MM.1S (cell line): ENCODE data around the gene GSG1L.

Source experiments
- DNase-seq: peaks from one replicate; pipeline ENCODE4 v3.0.0-alpha.2; 2015
- H2AFZ ChIP-seq: fragments of 300-600 bp; sonication (generic); 2 replicates; pipeline ENCODE4 v1.6.0; 2016; ENCODE audit warnings: antibody characterized with exemption, low read length
- H3F3A ChIP-seq: fragments of 300-600 bp; sonication (generic); 2 replicates; pipeline ENCODE4 v1.6.1; 2016; ENCODE audit warnings: mild to moderate bottlenecking, antibody characterized with exemption, low read length, moderate library complexity, mixed read lengths; ENCODE audit not compliant: insufficient read depth
- H3K27ac ChIP-seq: fragments of 300-600 bp; sonication (generic); 2 replicates; pipeline ENCODE4 v1.5.1; 2016; ENCODE audit warnings: mild to moderate bottlenecking, low read length
- H3K27me3 ChIP-seq: fragments of 300-600 bp; sonication (generic); replicated peaks from 2 replicates; pipeline ENCODE4 v1.6.0; 2016; ENCODE audit warnings: low read length; ENCODE audit not compliant: insufficient read depth
- H3K36me3 ChIP-seq: fragments of 300-600 bp; sonication (generic); replicated peaks from 2 replicates; pipeline ENCODE4 v1.6.1; 2016; ENCODE audit warnings: mild to moderate bottlenecking, low read length, mixed read lengths; ENCODE audit not compliant: insufficient read depth
- H3K4me1 ChIP-seq: fragments of 300-600 bp; sonication (generic); 2 replicates; pipeline ENCODE4 v1.6.1; 2016; ENCODE audit warnings: low read length, mixed read lengths
- H3K4me2 ChIP-seq: fragments of 300-600 bp; sonication (generic); 2 replicates; pipeline ENCODE4 v1.6.0; 2016; ENCODE audit warnings: low read depth, low read length
- H3K4me3 ChIP-seq: fragments of 300-600 bp; sonication (generic); 2 replicates; pipeline ENCODE4 v1.5.1; 2016; ENCODE audit warnings: low read length, mixed read lengths
- H3K79me2 ChIP-seq: fragments of 300-600 bp; sonication (generic); 2 replicates; pipeline ENCODE4 v1.6.1; 2016; ENCODE audit warnings: mixed run types, low read length, mixed read lengths
- H3K9ac ChIP-seq: fragments of 300-600 bp; sonication (generic); 2 replicates; pipeline ENCODE4 v1.6.1; 2016; ENCODE audit warnings: low read length, mixed read lengths
- H3K9me2 ChIP-seq: fragments of 300-600 bp; sonication (generic); replicated peaks from 2 replicates; pipeline ENCODE4 v1.6.1; 2016; ENCODE audit warnings: mild to moderate bottlenecking, low read length, mixed read lengths; ENCODE audit not compliant: insufficient read depth
- H3K9me3 ChIP-seq: fragments of 300-600 bp; sonication (generic); replicated peaks from 2 replicates; pipeline ENCODE4 v1.6.1; 2016; ENCODE audit warnings: mild to moderate bottlenecking, low read length, mixed read lengths; ENCODE audit not compliant: insufficient read depth
- H4K20me1 ChIP-seq: fragments of 300-600 bp; sonication (generic); 2 replicates; pipeline ENCODE4 v1.6.1; 2016; ENCODE audit warnings: mild to moderate bottlenecking, low read length, moderate library complexity, mixed read lengths; ENCODE audit not compliant: insufficient read depth
- EZH2 ChIP-seq: fragments of 300-600 bp; sonication (generic); optimal IDR thresholded peaks from 2 replicates; pipeline ENCODE3; 2017; ENCODE audit warnings: low read depth, mild to moderate bottlenecking, antibody characterized with exemption, low read length, mixed read lengths
- EZH2phosphoT487 ChIP-seq: fragments of 300-600 bp; sonication (generic); IDR thresholded peaks from 2 replicates; pipeline ENCODE4 v1.6.1; 2018; ENCODE audit warnings: antibody characterized with exemption, low read length
- TF ChIP-seq, protein P1 (sequence below): fragments of 300-600 bp; sonication (generic); IDR thresholded peaks from 2 replicates; pipeline ENCODE4 v1.5.1; 2016; ENCODE audit warnings: antibody characterized with exemption, low read length, mixed read lengths

The GSG1L gene

DNA sequence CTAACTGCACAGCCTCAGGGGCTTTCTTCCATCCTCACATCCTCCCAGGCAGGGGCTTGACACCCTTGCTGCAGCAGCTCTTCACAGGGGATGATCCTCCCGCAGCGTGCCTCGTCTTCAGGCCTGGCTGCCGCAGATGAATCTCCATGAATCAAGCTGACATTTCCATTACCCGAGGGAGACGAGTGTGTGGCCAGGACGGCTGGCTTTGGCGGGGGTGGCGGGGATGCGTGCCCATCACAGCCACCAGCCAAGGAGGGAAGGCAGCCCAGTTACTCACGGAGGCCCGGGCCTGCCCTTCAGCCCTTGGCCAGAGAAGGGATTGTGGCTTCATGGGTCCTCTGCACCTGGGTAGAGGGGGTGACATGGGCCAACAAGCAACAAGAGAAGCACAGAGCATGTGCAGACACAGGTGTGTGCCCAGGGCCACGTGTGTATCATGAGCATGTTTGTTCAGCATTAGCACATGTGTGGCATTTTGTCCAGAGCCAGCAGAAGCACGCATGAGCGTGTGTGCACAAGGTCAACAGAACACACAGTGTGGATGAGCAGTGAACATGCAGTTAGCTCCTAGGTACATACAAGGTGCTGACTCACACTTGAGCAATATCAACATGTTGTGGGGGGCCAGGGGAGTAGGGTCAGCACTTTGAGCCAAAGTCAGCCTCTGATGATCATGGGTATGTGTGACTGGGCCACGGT lies 277.1 kb downstream of the GSG1L start:
- no peak overlapping the region for H3K27ac ChIP-seq
- H3K36me3 ChIP-seq = no peaks in the 10 kb centered on the region
- H3K9ac ChIP-seq = no peak overlapping the region
- H3K9me3 ChIP-seq = no peaks in the 10 kb centered on the region
- H2AFZ ChIP-seq = no peak overlapping the region
- DNase-seq = no peak
- H3K9me2 ChIP-seq = no peaks in the 10 kb centered on the region
- TF ChIP-seq EZH2phosphoT487 (no peak), EZH2 (no peak)
- TF ChIP-seq, protein P1, sequence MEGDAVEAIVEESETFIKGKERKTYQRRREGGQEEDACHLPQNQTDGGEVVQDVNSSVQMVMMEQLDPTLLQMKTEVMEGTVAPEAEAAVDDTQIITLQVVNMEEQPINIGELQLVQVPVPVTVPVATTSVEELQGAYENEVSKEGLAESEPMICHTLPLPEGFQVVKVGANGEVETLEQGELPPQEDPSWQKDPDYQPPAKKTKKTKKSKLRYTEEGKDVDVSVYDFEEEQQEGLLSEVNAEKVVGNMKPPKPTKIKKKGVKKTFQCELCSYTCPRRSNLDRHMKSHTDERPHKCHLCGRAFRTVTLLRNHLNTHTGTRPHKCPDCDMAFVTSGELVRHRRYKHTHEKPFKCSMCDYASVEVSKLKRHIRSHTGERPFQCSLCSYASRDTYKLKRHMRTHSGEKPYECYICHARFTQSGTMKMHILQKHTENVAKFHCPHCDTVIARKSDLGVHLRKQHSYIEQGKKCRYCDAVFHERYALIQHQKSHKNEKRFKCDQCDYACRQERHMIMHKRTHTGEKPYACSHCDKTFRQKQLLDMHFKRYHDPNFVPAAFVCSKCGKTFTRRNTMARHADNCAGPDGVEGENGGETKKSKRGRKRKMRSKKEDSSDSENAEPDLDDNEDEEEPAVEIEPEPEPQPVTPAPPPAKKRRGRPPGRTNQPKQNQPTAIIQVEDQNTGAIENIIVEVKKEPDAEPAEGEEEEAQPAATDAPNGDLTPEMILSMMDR = no peak
- no peaks in the 10 kb centered on the region for H3F3A ChIP-seq
- H3K27me3 ChIP-seq = no peaks in the 10 kb centered on the region; the same call in 1 of the 2 replicates
- H3K4me3 ChIP-seq = no peak overlapping the region
- H4K20me1 ChIP-seq = no peaks in the 10 kb centered on the region
- no peaks in the 10 kb centered on the region for H3K4me1 ChIP-seq
- H3K79me2 ChIP-seq = no peaks in the 10 kb centered on the region
- H3K4me2 ChIP-seq = no peak overlapping the region

DNA sequence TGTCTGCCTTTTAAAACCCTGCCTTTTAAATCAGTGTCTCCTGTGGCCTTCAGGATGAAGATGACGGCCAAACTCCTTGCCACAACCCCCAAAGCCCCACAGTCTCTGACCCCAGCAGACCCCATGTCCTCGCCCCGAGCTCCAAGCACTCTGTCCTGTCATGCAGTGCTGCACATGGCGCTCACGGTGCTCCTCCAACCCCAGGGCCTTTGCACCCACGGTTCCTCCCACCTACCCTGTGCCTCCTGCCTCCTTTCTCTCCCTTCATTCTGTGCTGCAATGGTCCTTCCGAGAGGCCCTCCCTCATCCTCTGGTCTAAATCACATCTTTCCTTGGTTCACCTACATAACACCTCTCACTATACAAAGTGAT lies 278.2 kb downstream of the GSG1L start:
- DNase-seq = no peak
- no peaks in the 10 kb centered on the region; the same call in 1 of the 2 replicates for H3K27me3 ChIP-seq
- H3K4me2 ChIP-seq = no peak overlapping the region
- no peak overlapping the region for H3K27ac ChIP-seq
- no peak overlapping the region for H3K9ac ChIP-seq
- H3K36me3 ChIP-seq = no peaks in the 10 kb centered on the region
- no peaks in the 10 kb centered on the region for H3F3A ChIP-seq
- no peak overlapping the region for H3K4me3 ChIP-seq
- no peak overlapping the region for H2AFZ ChIP-seq
- H4K20me1 ChIP-seq = no peaks in the 10 kb centered on the region
- no peaks in the 10 kb centered on the region for H3K79me2 ChIP-seq
- H3K9me3 ChIP-seq = no peaks in the 10 kb centered on the region
- H3K4me1 ChIP-seq = no peaks in the 10 kb centered on the region
- H3K9me2 ChIP-seq = no peaks in the 10 kb centered on the region
- TF ChIP-seq EZH2phosphoT487 (no peak), EZH2 (no peak)
- TF ChIP-seq, protein P1 = no peak

DNA sequence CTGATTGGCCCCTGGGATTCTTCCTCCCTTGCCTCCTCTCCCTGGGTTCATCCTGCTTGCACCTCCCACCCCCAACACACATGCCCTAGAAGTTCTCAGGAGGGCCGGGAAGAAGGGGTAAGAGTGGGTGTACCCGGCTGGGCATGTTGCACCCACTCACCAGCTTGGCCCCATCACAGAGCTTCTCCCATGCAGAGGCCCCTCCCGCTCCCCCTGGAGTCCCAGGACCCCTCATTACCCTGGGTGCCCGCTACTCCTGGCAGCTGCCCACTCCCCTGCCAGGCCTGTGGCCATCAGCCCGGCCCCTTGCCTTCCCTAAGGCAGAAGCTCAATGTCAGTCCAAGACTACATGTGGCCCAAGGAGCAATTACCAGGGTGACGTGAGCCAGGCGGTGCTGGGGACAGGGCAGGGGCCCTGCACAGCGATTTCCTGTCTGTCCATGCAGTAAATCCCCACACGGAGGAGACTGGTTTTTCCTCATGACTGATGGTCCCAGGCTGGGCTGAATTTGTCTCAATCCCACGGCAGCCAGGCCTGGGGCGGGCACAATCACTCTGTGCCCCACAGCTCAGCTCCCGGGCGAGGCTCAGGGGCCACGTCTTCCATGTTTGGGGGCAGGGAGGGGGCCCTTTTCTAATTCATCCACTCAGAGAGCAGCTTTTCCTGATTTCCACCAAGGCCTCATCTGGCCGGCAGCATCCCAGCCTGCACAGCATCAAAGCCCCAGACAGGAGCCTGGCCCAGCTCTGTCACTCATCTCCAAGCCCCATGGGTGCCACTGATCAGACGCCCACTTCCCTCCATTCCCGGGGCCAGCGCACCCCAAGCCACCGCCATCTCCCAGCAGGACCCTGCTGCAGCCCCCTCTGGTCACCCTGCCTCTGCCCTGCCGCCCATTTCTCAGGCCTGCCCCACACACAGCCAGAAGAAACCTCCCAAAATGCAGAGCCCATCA lies 278.9 kb downstream of the GSG1L start:
- Histone ChIP-seq H3K36me3 (no peaks in the 10 kb centered on the region), H3K9ac (no peak overlapping the region), H3K4me2 (no peak overlapping the region), H3K79me2 (no peaks in the 10 kb centered on the region), H3K4me3 (no peak overlapping the region), H3F3A (no peaks in the 10 kb centered on the region), H4K20me1 (no peaks in the 10 kb centered on the region), H3K9me2 (no peaks in the 10 kb centered on the region), H2AFZ (no peak overlapping the region), H3K27ac (no peak overlapping the region), H3K27me3 (no peaks in the 10 kb centered on the region; the same call in 1 of the 2 replicates), H3K9me3 (no peaks in the 10 kb centered on the region), H3K4me1 (no peaks in the 10 kb centered on the region)
- TF ChIP-seq EZH2phosphoT487 (no peak), EZH2 (no peak)
- TF ChIP-seq, protein P1 = no peak
- DNase-seq = no peak
